Fibroblast of lung (primary cell): ENCODE results near the gene SLCO6A1.

Experiments
- EZH2 ChIP-seq: IDR thresholded peaks from 2 replicates; pipeline ENCODE4 v1.5.1; 2012; ENCODE audit warnings: low read length, control low read depth, mild to moderate bottlenecking; ENCODE audit errors: missing control alignments
- TF ChIP-seq, protein P1 (sequence below), 2 donors: IDR thresholded peaks in 1 of 2; conservative IDR thresholded peaks in 1 of 2; 1 replicate in 1 of 2; 2 replicates in 1 of 2; pipeline ENCODE4 v1.5.1; 2011 to 2012; ENCODE audit warnings: low read length in 2 of 2, control low read depth in 1 of 2, inconsistent platforms in 1 of 2, low read depth in 1 of 2, mild to moderate bottlenecking in 1 of 2

DNA sequence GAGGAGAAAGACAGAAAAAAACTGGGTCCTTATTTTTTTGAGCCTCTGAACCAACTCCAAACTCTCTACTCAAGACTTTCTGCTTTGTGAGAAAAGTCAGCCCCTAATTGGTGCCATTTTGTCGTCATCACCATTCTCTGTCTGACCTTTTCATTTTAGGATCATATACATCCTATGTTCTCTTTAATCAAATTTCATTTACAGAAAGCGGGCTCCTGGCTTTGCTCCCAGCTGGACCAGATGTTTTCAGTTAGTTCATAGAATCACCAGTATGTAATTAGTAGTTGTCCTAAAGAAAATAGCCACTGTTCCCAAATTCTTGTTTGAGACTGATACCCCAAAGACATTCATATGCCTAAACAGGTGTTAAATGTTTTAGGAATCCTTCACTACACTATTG, 174.1 kb downstream of the SLCO6A1 start:
- TF ChIP-seq, protein P1, sequence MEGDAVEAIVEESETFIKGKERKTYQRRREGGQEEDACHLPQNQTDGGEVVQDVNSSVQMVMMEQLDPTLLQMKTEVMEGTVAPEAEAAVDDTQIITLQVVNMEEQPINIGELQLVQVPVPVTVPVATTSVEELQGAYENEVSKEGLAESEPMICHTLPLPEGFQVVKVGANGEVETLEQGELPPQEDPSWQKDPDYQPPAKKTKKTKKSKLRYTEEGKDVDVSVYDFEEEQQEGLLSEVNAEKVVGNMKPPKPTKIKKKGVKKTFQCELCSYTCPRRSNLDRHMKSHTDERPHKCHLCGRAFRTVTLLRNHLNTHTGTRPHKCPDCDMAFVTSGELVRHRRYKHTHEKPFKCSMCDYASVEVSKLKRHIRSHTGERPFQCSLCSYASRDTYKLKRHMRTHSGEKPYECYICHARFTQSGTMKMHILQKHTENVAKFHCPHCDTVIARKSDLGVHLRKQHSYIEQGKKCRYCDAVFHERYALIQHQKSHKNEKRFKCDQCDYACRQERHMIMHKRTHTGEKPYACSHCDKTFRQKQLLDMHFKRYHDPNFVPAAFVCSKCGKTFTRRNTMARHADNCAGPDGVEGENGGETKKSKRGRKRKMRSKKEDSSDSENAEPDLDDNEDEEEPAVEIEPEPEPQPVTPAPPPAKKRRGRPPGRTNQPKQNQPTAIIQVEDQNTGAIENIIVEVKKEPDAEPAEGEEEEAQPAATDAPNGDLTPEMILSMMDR (conservative IDR thresholded peaks at IDR 0.05 in 1 of 2, IDR thresholded peaks at IDR 0.05 in 1 of 2; ENCODE audit: low read depth in 1 of 2, low read length in 2 of 2), result no peak
- TF ChIP-seq EZH2, result no peak
